ENCODE results near the gene IL7R. TPM values are rescaled to one million over a fixed set of nuclear protein-coding genes. Genes with fewer than 3 reads are reported as not detected.

Gene IL7R
- total RNA-seq, 2 experiments from 2014 or later = 10.4 to 30.7 TPM

DNA sequence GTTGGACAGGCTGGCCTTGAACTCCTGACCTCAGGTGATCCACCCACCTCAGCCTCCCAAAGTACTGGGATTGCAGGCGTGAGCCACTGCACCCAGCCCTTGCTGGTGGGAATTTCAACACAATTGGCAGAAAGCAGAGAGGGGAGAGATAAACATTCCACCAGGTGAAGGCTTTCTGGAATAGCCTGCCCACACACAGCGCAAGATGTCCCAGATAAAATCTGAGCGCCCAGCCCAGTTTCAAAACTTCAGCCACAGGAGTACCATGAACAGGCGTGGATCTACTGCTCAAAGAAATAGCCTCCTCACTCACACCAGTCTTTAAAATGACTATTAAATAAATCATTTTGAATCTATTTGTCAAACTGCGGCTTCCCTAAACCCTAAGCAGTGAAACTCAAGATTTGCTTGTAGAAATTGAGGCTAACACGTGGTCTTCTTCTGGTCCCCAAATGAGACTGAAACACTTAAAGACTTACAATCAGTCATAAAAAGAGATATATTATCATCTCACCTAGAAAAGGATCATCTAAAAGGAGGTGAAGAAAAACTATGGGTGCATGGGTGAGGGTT, 47.0 kb downstream of the IL7R start:
- Mint-ChIP-seq H3K27me3 (no peaks in the 10 kb centered on the region), H3K27ac (peak overlapping the region; percentile 82), H3K4me1 (peaks cover 78% of the 10 kb centered on the region), H3K36me3 (peaks cover 16% of the 10 kb centered on the region), H3K9me3 (ENCODE audit: low read depth) (no peaks in the 10 kb centered on the region), H3K4me3 (no peak overlapping the region)
- ATAC-seq (peak; percentile 27), DNase-seq (peak; percentile 63)
- CTCF ChIA-PET = interaction anchor here (0.7 to 1.7 kb wide), 5 partner anchors 10 to 82 kb away, joined by 3 to 8 read pairs (median 3); partner anchors contain the start of gene IL7R

DNA sequence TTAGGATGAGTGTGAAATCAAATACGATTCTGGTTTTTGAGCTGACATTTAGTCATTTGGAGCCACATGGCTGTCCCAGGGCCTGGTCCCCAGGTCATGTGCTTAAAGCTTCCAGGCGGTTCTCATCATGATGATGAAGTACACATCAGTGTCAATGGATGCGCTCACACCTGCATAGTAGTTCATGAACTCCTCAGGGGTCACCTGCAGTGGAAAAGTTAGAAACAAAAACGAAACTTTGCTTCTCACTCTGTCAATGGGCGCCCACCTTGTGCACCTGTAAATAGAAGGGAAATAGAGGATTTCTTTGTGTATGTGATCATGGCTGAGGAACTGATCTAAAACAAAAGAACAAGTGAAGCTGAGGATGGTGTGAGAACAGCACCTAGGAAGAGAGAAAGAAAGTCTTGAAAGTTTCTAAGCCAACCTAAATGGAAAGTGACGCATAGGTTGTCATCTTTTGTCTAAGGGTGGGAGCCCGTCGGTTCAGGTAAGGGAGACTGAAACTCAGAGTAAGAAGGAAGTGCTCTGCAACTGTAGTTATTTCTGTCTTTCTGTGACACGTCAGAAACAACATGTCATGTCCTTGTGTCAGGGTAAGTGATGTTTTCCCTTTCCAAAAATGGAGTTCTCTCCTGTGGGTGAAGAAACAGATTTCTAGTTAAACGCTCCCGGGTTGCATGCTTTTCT, 47.9 kb downstream of the IL7R start:
- ATAC-seq (peak; percentile 41), DNase-seq (peak; percentile 63)
- H3K9me3 Mint-ChIP-seq (ENCODE audit: low read depth) = no peaks in the 10 kb centered on the region
- peaks cover 16% of the 10 kb centered on the region for H3K36me3 Mint-ChIP-seq
- peak overlapping the region; percentile 82 for H3K27ac Mint-ChIP-seq
- CTCF ChIA-PET = interaction anchor here (0.7 to 1.4 kb wide), 6 partner anchors 20 to 254 kb away, joined by 3 to 8 read pairs (median 3); partner anchors contain the start of gene IL7R
- no peak overlapping the region for H3K4me3 Mint-ChIP-seq
- peaks cover 75% of the 10 kb centered on the region for H3K4me1 Mint-ChIP-seq
- H3K27me3 Mint-ChIP-seq = no peaks in the 10 kb centered on the region

DNA sequence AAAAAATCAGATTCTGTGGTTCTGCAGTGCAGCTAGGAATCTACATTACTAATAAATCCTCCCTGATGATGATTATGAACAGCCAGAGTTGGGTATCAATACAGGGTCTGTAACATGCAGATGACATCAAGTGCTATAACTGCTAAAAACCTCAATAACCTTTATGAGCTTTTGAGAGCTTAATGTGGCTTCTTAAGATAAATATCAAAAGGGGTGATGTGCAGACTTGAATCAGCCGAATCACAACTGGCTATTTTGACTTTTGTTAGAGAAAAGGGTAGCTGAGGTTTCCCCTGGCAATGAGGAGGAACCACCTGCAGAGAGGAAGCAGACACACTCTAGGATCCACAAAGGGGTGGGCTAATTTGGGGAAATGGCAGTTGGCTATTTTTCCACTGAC, 51.5 kb downstream of the IL7R start:
- H3K36me3 Mint-ChIP-seq = peaks cover 42% of the 10 kb centered on the region
- DNase-seq = no peak
- H3K27ac Mint-ChIP-seq = peak overlapping the region; percentile 60
- ATAC-seq = peak; percentile 18
- peaks cover 15% of the 10 kb centered on the region for H3K9me3 Mint-ChIP-seq (ENCODE audit: low read depth)
- H3K4me3 Mint-ChIP-seq = no peak overlapping the region
- CTCF ChIA-PET = interaction anchor here (0.9 to 2.2 kb wide), 5 partner anchors 10 to 131 kb away, joined by 3 to 6 read pairs (median 4); no protein-coding TSS in a partner anchor
- H3K4me1 Mint-ChIP-seq = peaks cover 48% of the 10 kb centered on the region
- H3K27me3 Mint-ChIP-seq = peaks cover 3% of the 10 kb centered on the region

DNA sequence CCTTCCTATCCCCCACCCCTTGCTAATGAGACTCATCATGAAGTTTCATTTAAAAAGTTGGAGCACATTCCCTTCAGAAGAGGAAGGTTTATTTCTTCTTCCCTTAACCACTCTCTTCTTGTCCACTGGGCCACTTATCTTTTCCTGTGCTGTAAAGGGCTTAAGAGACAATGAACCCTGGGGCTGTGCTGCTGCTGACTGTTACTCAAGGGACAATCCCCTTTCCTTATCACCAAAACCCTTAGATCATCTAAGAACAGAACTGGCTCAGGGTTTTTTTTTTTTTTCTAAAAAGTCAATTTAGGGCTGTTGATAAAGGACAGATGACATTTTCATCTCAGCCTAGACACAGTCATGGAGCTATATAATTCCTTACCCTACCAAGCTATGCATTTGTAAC, 52.1 kb downstream of the IL7R start:
- Mint-ChIP-seq H3K4me1 (peaks cover 42% of the 10 kb centered on the region), H3K27ac (peak overlapping the region; percentile 60), H3K27me3 (peaks cover 3% of the 10 kb centered on the region), H3K4me3 (no peak overlapping the region), H3K9me3 (ENCODE audit: low read depth) (peaks cover 15% of the 10 kb centered on the region), H3K36me3 (peaks cover 43% of the 10 kb centered on the region)
- no peak for DNase-seq
- ATAC-seq = no peak
- CTCF ChIA-PET = interaction anchor here (0.9 to 2.2 kb wide), 4 partner anchors 16 to 132 kb away, joined by 3 to 6 read pairs (median 4); no protein-coding TSS in a partner anchor

DNA sequence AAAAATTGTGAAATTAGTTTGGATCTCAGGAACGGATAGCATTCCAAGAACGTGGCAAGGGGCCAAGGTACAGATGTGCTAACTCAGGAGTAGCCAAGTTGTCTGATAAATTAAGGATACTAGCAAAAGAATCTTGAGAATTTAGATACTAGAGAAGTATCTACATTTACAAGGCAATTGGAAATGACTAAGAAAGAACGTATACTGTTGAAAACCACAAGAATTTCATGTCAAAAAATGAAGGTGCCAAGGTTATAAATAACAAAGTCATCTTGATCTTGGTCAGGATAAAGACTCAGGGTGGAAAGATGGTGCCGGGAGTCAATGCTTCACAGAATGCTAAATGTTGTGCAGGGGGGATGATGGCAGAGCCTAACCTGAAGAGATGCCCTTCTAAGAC, 62.5 kb downstream of the IL7R start:
- H3K36me3 Mint-ChIP-seq = peaks cover 31% of the 10 kb centered on the region
- no peak for DNase-seq
- peaks cover 5% of the 10 kb centered on the region for H3K9me3 Mint-ChIP-seq (ENCODE audit: low read depth)
- peaks cover 30% of the 10 kb centered on the region for H3K4me1 Mint-ChIP-seq
- no peaks in the 10 kb centered on the region for H3K27me3 Mint-ChIP-seq
- ATAC-seq = peak; percentile 40
- H3K4me3 Mint-ChIP-seq = no peak overlapping the region
- CTCF ChIA-PET = interaction anchor here (1.0 kb wide), 1 partner anchor 63 kb away, joined by 3 read pairs; the partner anchor contains the start of gene IL7R
- peak overlapping the region; percentile 62 for H3K27ac Mint-ChIP-seq

DNA sequence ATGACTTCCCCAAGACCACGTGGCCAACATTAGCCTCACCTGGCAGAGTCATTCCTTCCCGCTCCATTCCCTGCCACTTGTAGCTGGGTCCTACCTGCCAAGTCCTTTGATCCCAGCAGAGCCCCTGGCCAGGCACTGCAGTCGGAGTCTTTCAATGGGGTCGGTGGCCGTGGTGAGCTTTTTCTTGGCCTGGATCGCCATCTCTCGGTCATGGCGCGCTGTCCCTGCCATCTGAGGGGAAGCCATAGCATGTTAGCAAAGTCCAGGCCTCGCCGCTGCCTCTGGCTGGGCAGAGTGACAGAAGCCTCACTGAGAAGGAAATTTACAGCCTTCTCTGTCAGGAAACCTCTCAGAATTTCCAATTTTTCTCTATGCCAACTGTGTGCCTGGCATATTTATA, 64.2 kb downstream of the IL7R start:
- CTCF ChIA-PET = interaction anchor here (2.1 kb wide), 1 partner anchor 270 kb away, joined by 7 read pairs; no protein-coding TSS in a partner anchor
- H3K4me1 Mint-ChIP-seq = peaks cover 43% of the 10 kb centered on the region
- ATAC-seq = no peak

DNA sequence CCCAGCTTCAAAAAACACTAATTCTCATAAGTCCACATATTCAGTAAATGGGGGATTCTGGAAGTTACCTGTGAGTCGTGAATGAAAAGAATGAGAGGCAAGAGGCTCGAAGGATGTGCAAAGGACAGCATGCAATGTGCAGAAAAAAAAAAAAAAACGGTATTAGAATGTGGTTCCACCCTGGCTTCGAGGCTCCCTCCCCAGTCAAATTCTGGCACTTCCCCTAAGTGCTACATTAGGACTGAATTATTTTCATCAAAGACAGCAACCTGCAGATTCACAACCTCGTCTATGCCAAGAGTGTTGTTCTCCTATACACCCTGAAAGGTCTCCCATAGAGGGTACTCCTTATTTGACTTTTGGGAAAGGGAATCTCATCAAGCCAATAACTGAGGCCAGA, 65.2 kb downstream of the IL7R start:
- Mint-ChIP-seq H3K4me1 (peaks cover 50% of the 10 kb centered on the region), H3K4me3 (no peak overlapping the region), H3K27me3 (peaks cover 4% of the 10 kb centered on the region), H3K36me3 (peaks cover 21% of the 10 kb centered on the region), H3K9me3 (ENCODE audit: low read depth) (peaks cover 5% of the 10 kb centered on the region), H3K27ac (no peak overlapping the region)
- CTCF ChIA-PET = interaction anchor here (0.8 to 5.8 kb wide), 3 partner anchors 143 to 271 kb away, joined by 3 to 106 read pairs (median 5); no protein-coding TSS in a partner anchor
- DNase-seq = no peak
- ATAC-seq = no peak

More for the DNA sequence above, 64.2 kb downstream of the IL7R start:
- H3K27ac Mint-ChIP-seq = no peak overlapping the region
- no peak overlapping the region for H3K4me3 Mint-ChIP-seq
- peaks cover 5% of the 10 kb centered on the region for H3K9me3 Mint-ChIP-seq (ENCODE audit: low read depth)
- H3K36me3 Mint-ChIP-seq = peaks cover 24% of the 10 kb centered on the region
- no peaks in the 10 kb centered on the region for H3K27me3 Mint-ChIP-seq
- no peak for DNase-seq

DNA sequence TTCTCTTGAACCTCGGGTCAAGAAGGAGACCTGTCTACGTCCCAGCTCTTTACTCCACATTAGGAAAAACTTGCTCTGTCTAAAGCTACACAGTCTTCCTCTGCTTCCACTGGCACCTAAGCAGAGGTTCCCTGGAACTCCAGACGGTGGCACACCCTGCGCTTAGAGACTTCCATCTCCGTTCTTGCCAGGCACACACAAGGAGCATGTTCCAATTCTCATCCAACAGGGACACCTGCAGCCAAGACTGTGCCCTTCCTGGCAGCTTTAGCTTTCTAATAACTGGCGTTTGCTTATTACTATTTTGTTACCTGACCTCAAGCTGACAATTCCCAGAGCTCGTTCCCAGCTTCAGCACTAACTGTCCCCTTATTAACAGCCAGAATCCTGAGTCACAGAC, 65.8 kb downstream of the IL7R start:
- peaks cover 50% of the 10 kb centered on the region for H3K4me1 Mint-ChIP-seq
- H3K4me3 Mint-ChIP-seq = no peak overlapping the region
- ATAC-seq (no peak), DNase-seq (no peak)
- H3K27me3 Mint-ChIP-seq = peaks cover 4% of the 10 kb centered on the region
- CTCF ChIA-PET = interaction anchor here (1.4 to 6.0 kb wide), 3 partner anchors 63 to 271 kb away, joined by 5 to 106 read pairs (median 55); partner anchors contain the start of gene IL7R
- H3K9me3 Mint-ChIP-seq (ENCODE audit: low read depth) = peaks cover 5% of the 10 kb centered on the region
- H3K27ac Mint-ChIP-seq = no peak overlapping the region
- peaks cover 21% of the 10 kb centered on the region for H3K36me3 Mint-ChIP-seq

DNA sequence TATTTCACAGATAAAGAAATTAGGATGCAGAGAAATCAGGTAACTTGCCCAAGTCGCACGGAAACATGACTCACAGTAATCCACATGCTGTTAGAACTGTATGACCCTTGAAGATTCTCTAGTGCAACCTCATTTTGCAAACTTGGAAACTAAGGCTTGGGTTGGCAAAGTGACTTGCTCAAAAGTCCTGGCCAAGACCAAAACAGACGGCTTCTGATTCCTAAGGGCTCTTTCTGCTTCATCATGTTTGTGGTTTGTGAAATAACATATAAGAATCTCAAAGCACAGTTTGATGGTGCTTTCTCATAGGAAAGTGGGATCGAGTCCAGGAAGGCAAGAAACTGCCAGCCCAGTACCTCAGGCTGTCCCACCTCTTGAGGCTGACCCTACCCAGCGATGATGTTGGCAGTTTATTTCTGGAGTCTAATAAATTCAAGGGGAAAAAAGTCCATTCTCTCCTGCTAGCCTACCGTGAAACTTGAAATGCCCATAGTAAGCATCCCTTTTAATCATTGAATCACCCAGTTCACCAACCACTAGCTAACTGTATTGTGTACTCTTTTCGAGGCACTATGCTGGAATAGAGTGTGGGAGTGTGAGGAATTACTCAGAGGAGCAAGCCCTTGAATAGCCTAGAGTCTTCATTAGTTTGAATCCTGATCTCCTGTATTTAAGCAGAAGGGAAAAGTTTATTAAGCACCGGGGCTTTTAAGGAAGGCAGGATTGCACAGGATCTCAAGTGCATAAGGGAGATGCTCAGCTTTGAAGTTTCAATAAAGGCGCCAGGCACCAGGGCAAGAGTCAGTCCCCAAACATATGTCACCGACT, 67.6 kb downstream of the IL7R start:
- DNase-seq = no peak
- peaks cover 38% of the 10 kb centered on the region for H3K4me1 Mint-ChIP-seq
- H3K4me3 Mint-ChIP-seq = peak overlapping the region; percentile 63
- CTCF ChIA-PET = interaction anchor here (0.6 to 8.8 kb wide), 39 partner anchors 15 to 833 kb away, joined by 3 to 140 read pairs (median 4); partner anchors contain the start of genes IL7R and SPEF2
- peak overlapping the region; percentile 69 for H3K27ac Mint-ChIP-seq
- H3K9me3 Mint-ChIP-seq (ENCODE audit: low read depth) = peaks cover under 1% of the 10 kb centered on the region
- ATAC-seq = peak; percentile 4
- peaks cover 8% of the 10 kb centered on the region for H3K27me3 Mint-ChIP-seq
- H3K36me3 Mint-ChIP-seq = peaks cover 10% of the 10 kb centered on the region

DNA sequence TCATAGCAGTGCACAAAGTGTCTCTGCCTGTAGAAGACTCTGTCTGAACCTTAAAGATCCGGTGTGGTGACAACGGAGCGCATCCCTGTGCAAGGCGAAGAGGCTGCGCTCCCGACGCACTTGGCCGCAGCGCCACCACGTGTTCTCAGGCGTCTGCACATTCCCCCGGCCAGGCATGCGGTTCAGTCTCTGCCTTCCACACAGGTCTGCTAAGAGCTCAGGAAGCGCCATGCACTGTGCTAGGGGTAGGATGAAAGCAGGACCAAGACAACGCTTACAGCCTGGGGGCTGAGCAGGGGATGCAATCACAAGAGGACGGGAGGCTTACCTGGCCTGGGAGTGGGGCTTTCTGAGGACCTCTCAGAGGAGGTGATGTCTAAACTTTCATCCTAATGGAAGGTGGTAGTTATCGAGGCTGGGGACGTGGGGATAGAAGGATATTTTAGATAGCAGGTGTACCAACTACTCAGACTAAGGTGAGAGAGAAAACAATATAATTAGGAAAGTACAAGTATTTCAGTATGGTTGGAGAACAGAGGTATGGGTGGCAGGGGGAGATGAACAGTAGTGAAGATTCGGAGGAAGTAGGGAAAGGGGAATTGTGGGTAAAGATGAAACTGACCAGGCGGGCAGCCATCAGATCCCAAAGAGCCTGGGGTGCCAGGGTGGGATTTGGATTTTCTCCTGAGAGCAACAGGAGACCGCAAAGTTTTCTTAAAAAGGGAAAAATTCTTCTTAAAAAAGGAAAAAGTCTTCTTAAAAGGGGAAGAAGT, 68.4 kb downstream of the IL7R start:
- Mint-ChIP-seq H3K27me3 (peaks cover 8% of the 10 kb centered on the region), H3K4me3 (peak overlapping the region; percentile 63), H3K4me1 (peaks cover 34% of the 10 kb centered on the region), H3K36me3 (peaks cover 4% of the 10 kb centered on the region), H3K27ac (peak overlapping the region; percentile 69), H3K9me3 (ENCODE audit: low read depth) (no peaks in the 10 kb centered on the region)
- CTCF ChIA-PET = interaction anchor here (0.6 to 8.8 kb wide), 50 partner anchors 15 to 922 kb away, joined by 3 to 140 read pairs (median 4); partner anchors contain the start of genes IL7R and SPEF2
- ATAC-seq = peak; percentile 91
- peak; percentile 91 for DNase-seq

DNA sequence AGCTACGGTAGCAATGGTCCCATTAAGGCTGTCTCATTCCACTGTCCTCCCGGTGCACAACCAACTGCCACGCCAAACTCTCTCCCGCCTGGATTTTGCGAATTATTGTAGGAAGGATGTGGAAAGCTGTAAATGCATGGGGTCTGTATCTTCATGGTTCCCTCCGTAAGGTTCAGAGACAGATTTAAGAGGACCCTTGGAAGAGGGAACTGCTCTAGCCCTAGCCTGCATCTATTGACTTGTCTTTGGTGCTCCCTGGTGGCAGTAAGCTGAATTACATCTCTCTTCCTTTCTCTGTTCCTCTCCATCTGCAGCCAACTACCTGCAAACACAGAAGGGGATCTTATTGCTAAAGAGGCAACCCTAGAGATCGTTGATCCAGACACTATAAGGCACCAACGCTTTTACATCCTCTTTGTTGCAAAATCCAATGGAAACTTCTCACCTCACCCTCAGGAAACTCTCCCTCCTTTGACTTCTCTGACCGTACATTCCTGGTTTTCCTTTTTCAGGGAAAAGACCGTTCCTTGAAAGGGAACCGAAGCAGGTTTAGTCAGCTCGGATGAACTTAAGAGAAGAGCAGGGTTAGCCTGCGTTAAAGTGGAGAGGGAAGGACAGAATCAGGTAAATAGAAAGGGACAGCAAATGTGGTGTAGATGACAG, 69.8 kb downstream of the IL7R start:
- no peak overlapping the region for H3K27ac Mint-ChIP-seq
- no peaks in the 10 kb centered on the region for H3K36me3 Mint-ChIP-seq
- H3K4me3 Mint-ChIP-seq = peak overlapping the region; percentile 55
- peaks cover 34% of the 10 kb centered on the region for H3K4me1 Mint-ChIP-seq
- peak; percentile 76 for DNase-seq
- CTCF ChIA-PET = interaction anchor here (0.6 to 8.8 kb wide), 40 partner anchors 9 to 1441 kb away, joined by 3 to 140 read pairs (median 4); partner anchors contain the start of genes IL7R and SPEF2
- peak; percentile 59 for ATAC-seq
- H3K9me3 Mint-ChIP-seq (ENCODE audit: low read depth) = no peaks in the 10 kb centered on the region
- H3K27me3 Mint-ChIP-seq = peaks cover 8% of the 10 kb centered on the region

Data from activated CD8-positive, alpha-beta memory T cell treated with anti-CD3 and anti-CD28 coated beads, Interleukin-2, amount 10 ng/mL, durations not matched to agents 7 days and 5 days (primary cell).